Measurements from ENCODE around the gene GATM.

DNA sequence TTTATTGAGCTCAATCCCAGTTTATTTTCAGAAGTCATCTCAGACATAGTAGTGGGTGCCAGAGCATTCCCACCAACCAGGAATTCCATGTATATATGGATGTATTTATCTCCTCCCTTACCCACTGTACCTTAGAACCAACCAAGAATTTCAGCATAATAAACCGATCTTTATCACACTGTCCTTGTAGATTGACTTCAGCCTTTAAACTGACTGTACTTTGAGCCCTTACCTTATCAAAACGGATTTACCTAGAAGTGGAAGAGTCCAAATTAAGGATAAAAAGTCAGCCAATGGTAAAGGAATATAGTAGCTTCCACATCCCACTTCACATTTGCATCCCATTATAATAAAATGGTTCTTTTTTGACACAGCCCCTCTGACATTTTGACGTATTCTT, 37.9 kb downstream of the GATM start:
- TF ChIP-seq CTCF (IDR thresholded peaks at IDR 0.05; ENCODE audit: poor library complexity): no peak
- TF ChIP-seq EZH2phosphoT487 (IDR thresholded peaks at IDR 0.05; ENCODE audit: low read depth, severe bottlenecking, unreplicated experiment): no peak
- no peak for TF ChIP-seq EZH2 (IDR thresholded peaks at IDR 0.05; ENCODE audit: borderline replicate concordance)
